DMS 273 treated with DMSO at 0.1 percent for 48 hours (cell line): ENCODE results near the gene GLIS1.
"Not testable (repeated sequence)": the region's sequence is repeated elsewhere in the genome, so short reads cannot be mapped to it uniquely, and the experiment has no call there.

Experiments
- DNase-seq: peaks from one replicate; lab custom pipeline; 2025; lab: John Stamatoyannopoulos, UW

Gene GLIS1

DNA sequence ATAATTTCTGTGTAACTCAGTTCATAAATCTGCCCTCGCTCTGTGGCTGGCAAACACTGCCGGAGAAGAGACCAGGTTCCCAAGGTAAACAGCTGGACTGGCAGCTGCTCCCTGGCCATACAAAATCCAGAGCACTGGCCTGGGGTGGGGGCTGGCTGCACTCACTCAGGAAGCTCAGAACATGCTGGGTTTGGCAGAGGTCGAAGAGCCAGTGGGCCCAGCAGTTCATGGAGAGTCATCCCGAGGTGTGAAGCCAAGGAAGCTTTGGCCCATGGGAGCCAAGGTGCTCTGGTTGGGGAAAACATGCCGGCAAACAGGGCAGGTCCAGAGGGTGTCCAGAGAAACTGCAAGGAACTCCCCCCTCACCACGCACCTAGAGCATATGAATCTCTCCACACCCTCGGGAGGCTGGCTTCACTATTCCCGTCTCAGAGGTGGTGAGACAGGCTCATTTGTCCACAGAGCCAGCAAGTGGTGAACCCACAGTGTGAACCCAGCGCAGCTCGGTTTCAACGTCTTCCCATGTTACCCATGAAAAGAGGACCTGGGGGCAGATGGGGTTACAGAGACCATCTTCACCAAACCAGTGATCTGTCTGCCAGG, 177.4 kb downstream of the GLIS1 start:
- DNase-seq: no peak

DNA sequence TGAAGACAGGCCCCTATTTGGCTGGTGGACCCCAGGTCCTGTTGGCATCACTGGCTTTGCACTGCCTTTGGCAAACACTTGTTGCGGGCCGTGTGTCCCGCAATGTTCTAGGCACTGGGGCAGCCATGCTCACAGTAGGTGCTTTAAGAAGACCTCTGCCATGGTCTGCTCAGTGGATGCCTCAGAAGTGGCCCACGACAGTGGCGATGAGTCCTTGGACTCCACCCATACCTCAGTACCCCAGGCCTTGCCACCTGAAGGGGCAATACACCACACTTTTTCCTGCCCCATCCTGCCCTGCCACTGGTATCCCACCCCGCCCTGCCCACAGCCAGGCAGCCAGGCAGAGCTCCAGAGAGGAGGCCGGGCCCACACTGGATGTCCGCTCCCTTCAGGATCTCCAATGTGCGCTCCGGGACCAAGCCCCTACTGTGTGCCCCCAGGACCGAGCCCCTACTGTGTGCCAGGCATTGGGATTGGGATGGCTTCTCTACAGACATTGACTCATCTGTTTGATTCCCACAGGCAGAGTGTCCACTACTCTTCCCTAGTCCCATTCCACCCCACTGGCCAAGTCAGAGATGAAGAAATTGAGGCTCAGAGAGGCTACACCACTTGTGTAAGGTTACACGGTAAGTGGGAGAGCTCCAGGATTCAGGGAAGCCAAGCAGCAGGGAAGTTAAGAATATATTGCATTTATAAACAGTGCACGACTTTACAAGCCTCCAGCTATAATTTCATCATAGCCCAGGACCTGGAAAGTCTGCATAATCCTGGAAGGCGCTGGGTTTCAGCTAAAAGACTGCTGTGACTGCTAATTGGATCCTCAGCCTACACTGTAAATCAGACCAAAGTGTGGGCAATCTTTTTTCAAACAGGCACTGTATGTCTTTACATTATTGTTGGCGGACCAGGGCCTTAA, 178.1 kb downstream of the GLIS1 start:
- DNase-seq: no peak

DNA sequence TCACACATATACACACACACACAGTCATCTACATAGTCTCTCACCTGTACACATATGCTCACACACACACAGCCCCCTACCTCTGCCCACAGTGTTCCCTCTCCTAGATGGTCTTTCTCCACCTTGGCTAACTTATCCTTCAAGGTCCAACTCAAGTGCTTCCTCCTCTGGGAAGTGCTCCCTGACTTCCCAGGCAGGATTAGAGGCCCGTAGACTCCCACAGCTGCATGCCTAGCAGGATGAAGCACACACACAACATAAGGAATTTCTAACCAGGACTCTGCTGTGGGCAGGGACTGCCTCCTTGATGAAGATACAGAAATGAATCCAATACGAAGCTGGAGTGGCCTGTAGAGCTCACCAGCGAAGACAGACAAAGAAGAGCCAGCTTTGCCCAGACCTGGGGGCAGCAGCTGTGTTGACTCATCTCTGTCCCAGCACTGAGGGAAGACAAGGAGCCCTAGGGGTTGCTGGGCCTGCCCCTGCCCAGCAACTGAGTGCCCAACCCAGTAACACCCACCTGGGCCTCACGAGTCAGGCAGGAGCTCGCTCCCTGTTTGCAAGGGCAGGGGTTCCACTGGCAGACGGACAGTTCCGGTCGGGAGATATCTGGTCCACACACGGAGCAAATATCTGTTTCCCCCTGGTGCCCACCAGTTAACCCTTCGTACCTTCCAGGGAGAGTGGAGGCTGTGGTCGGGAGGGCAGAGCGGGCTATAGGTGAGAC, 178.9 kb downstream of the GLIS1 start:
- DNase-seq: no peak

DNA sequence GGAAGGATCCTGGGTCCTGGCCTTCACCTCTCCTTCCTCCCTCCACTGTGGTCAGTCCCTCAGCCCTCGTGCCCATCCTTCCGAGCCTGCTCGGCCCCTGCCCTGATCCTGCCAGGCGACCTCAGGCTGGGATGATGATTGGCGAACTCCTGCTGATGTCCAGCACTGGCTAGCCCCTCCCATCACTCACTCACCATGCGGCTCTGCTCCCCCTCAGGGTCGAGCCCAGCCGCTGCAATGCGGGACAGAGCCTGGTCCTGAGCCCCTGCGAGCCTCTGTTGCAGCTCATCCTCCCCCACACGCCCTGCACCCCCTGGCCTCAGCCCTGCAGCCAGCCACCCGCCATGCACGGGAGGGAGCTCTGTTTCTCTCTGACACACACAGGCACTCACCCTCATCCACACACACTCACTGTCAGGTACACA, 179.6 kb downstream of the GLIS1 start:
- DNase-seq: no peak

DNA sequence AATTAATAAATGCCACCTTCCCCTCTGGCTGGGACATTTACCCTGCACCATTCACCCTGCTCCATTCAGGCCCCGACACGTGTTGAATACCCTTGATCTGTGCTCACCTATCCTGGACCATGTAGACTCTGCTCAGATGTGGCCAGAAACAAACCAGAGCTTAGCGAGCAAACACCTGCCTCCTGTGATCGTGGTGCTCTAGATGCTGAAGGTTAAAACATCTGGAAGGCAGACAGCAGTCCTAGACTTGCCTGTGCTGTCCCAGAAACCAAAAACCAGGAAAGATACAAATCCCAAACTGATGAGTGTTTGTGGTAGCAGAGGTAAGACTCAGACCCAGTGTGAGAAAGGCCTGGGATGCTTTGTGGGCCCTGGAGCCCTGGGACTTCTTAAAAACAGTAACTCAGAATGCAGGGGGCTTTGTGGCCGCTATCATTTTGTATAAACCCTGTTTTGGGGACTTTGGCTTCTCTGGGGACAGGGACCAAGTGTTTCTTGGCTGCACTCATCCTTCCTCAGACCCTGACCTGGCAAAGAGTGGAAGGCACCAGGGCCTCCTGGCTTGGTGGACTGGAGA, 180.1 kb downstream of the GLIS1 start:
- DNase-seq: no peak

DNA sequence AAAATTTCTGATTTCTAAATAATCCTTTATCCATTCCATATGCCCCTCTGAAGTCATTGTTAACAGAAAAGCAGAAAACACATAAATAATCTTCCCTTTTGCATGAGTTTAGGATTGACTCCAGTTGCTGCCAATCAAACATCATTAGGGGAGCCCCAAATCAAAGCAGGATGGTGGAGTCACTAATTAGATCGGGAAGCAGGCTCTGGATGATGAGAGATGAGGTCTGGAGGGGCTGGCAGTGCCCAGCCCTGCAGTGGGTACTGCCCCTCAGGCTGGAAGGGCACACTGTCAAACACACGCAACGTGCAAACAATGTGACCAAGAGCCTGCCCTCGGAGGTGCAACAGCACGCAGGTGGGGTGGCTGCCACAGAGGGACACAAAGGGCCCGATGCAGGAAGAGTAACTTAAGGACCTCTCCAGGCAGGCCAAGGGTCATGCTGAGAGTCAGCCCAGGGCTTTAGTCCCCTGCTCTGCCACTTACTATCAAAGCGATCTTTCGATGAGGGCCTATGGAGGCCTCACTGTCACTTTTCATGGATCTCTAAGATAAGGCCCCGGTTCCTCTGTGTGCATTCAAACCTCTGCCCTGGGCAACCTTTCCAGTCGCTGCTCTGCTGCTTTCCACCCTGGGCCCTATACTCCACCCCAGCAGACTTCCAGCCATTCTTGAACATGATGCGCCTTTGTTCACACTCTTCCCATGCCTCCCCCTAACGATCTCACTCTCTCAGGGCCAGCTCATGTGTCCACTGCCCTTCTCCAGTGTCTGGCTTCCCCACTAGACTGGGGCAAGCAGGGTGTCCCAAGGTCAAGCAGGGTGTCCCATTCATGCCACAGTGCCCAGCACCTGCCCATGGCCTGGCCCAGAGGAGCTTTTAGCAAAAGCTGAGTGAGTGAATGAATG, 180.9 kb downstream of the GLIS1 start:
- DNase-seq: no peak

DNA sequence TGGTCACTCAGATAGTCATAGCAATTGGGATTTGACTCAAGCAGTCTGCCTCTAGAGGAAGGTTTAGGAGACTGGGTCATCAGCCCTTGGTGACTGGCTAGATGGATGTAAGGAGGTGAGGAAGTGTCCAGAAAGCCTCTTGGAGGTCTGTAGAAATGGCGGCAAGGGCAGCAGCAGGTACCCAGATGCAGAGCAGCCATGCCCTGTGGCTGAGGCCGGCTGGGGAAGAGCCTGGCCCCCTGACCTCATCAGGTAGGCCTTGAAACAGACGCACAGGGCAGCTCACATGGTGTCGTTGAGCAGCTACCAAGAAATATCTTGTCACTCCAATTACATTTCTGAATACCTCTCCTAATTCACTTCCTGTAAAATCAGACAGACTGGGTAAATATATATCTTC, 181.6 kb downstream of the GLIS1 start:
- DNase-seq: no peak

GRCh38 chr1:53556657-53557227, 182.2 kb downstream of the GLIS1 start:
- DNase-seq: no peak

DNA sequence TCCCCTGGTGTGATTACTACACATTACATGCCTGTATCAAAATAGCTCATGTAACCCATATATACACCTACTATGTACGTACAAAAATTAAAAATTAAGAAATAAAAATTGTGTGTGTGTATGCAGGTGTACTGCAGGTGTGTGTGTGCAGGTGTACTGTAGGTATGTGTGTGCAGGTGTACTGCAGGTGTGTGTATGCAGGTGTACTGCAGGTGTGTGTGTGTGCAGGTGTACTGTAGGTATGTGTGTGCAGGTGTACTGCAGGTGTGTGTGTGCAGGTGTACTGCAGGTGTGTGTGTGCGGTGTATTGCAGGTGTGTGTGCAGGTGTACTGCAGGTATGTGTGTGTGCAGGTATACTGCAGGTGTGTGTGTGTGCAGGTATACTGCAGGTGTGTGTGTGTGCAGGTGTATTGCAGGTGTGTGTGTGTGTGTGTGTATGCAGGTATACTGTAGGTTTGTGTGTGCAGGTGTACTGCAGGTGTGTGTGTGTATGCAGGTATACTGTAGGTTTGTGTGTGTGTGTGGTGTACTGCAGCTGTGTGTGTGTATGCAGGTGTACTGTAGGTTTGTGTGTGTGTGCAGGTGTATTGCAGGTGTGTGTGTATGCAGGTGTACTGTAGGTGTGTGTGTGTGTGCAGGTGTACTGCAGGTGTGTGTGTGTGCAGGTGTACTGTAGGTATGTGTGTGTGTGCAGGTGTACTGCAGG, 183.2 kb downstream of the GLIS1 start:
- DNase-seq: not testable (repeated sequence)

GRCh38 chr1:53554592-53555305, 184.2 kb downstream of the GLIS1 start:
- no peak for DNase-seq

- DNase-seq: peak; percentile 17
Observed at GRCh38 chr1:53553734-53554509, 185.0 kb downstream of the GLIS1 start.

GRCh38 chr1:53552981-53553733, 185.8 kb downstream of the GLIS1 start:
- DNase-seq: no peak

- peak; percentile 4 for DNase-seq
Observed at GRCh38 chr1:53552146-53552861, 186.7 kb downstream of the GLIS1 start.

- DNase-seq: no peak
Observed at GRCh38 chr1:53551428-53551995, 187.5 kb downstream of the GLIS1 start.

- DNase-seq: no peak
Observed at GRCh38 chr1:53550201-53550741, 188.7 kb downstream of the GLIS1 start.

GRCh38 chr1:53549781-53550180, 189.2 kb downstream of the GLIS1 start:
- DNase-seq: no peak

DNA sequence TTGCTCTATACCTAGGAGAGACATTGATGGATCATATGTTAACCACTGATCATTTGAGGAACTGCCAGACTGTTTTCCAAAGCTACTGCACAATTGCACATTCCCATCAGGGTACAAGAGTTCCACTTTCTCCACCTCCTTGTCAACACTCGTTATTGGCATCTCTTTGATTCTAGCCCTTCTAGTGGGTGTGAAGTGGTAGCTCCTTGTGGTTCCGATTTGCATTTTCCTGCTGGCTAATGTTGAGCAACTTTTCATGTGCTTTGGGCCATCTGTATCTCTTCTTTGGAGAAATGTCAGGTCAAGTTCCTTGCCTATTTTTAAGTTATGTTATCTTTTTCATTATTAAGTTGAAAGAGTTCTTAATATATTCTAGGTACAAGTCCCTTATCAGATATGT, 189.7 kb downstream of the GLIS1 start:
- no peak for DNase-seq
